ENCODE data around the gene TRAFD1. TPM values are rescaled to one million over a fixed set of nuclear protein-coding genes. Genes with fewer than 3 reads are reported as not detected.

Gene TRAFD1
- polyA plus RNA-seq, 4 donors = 36.7 to 45.4 (median 39.1) TPM

DNA sequence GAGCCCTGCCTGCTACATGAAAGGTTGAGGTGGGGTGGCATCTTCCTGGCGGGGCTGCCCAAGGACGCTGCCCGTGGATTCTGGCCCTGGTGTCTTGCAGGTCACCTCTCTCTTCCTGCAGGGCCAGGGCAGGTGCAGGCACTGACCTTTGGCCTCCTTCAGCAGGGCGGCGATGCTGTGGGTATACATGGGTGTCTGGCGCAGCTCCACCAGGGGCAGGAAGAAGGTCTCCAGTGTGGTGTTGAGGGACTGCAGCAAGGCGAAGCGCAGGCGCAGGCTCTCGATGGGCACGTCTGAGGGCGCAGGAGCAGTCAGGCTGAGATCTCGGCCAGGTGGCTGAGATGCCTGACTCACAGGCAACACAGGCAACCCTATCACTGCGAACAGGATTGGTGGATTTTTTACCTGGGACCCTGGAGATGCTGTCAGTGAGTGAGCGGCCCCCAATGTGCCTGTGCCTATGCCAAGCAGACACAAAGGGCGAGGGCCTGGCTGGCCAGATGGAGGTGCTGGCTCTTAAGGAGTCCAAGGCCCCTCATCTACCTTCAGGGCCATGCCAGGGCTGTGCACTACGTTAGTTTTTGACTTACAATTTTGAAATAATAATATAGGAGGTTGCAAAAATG, 45.7 kb downstream of the TRAFD1 start:
- no peak for DNase-seq (ENCODE audit: low read depth in 4 of 4, low spot score in 2 of 4)

DNA sequence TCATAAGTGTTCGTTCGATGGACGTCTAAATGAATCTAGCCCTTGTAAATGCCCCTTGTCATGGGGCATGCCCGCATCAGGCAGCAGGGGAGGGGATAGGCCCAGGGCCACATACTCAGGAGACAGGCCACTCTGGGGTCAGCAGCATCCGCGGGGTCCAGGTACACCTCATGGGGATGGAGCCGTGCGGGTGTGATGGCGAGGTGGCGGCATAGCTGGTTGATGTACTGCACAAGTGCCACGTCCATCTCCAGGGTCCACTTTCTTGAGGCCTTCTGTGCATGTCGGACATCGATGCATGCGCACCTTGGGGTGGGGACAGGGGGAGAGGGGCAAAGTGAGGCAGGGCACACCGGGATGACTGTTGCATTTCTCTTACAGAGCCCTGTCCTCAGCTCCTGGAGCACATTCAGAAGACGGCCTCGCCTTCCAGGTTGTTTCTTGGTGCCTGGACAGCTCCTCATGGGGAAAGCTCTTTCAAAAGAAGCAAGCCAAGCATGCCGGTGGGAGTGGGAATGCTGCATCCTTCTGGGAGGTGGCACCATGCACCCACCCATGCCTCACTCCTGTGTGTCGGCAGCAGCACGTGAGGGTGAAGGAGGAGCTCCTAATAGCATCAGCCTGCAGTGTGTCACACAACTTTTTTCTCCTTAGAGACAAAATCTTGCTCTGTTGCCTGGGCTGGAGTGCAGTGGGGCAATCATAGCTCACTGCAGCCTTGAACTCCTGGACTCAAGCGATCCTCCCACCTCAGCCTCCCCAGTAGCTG, 47.4 kb downstream of the TRAFD1 start:
- no peak for DNase-seq (ENCODE audit: low read depth in 4 of 4, low spot score in 2 of 4)

DNA sequence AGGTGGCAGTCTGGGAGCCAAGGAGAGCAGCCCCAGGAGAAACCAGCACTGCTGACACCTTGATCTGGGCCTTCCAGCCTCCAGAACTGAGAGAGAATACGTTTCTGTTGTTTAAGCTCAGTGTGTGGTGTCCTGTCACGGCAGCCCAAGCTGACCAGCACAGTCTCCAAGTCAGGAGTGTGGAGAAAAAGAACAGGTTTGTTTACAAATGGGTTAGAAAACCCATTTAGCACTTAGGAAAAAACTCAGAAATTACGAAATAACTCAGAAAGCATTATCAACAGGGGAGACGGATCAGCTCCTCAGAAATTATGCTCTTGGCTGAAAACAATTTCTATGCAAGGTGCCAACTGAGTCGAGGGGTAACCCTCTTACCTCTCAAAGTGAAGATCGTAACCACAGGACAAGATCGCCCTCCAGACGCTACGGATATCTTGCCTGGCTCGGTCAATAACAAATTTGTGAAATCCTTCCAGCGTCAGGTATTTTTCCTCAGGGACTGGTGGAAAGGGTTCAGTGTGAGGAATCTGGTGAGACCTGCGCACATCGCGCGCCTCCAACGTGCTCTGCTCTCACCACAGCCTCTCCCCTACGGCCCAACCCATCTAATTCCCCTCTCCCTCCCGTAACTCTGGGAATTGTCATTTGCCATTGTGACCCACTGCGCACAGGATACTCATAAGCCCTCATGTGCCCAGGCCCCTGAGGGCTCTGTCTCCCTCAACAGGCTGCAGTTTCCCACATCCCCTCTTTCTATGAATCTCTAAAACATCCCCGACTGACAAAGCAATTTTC, 50.2 kb downstream of the TRAFD1 start:
- no peak for DNase-seq (ENCODE audit: low read depth in 4 of 4, low spot score in 2 of 4)

DNA sequence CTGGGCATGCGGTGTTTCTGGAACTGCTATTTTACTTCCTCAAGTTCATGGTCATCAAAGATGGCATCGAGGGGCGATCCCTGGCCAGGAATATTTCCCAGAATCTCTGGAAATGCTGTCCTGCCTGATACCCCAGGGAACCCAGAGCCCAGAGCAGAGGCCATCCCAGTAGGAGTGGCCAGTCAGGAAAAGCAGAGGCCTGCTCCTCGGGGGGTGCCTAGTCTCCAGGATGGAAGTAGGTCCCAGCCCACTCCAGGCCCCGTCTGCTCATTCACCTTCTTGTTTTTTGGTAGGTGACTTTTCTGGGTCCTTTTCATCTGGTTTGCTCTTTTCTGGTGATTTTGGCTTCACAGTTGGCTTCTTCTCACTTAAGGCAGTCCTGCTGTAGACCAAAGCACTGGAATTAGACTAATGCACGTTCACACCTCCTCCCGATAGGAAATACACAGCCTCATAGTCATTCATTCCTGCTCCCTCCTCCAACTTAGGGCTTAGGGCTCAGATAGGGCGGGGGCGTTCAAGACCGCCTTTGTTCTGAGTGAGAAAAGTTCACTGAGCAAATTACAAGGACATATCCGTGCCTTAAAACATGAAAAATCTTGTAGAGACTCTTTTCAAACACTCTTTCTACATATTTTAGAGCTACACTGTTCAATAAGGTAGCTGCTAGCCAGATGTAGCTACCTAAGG, 51.1 kb downstream of the TRAFD1 start:
- DNase-seq (ENCODE audit: low read depth in 4 of 4, low spot score in 2 of 4) = no peak

DNA sequence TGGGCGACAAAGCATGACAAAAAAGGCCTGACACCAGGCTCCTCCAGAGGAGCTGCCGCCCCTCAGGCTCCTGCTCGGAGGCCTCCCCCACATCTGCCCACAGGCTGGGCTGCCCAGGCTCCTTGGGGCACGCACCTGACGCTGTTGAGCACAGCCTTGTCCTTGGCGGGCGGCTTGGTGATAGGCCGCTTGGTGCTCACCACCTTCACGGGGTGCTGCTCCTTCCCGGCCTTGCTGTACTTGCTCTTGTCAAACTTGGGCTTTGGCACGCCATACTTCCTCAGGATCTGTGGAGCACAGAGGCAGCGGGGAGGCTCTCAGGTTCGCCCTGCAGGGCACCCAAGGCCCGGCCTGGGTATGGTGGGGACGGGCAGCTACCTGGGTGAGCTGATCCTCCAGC, 53.4 kb downstream of the TRAFD1 start:
- DNase-seq (ENCODE audit: low read depth in 4 of 4, low spot score in 2 of 4) = no peak

DNA sequence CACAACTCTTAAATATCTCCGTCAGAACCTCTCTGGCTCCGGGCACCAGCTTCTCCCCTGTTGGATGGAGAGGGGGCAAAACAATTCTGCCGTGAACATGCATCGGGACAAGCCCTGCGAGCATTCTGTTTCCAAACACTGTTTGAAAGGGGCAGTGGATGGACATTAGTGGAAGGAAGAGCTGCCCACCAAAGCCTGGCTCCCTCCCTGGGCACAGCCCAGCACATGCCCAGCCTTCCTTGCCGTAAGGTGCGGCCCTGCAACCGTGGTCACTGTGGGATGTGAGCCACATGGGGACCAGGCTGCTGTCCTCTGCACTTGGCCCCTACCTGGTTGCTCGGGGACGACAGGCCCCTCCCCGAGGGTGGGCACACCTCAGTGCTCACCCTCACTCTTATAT, 54.0 kb downstream of the TRAFD1 start:
- no peak for DNase-seq (ENCODE audit: low read depth in 4 of 4, low spot score in 2 of 4)

DNA sequence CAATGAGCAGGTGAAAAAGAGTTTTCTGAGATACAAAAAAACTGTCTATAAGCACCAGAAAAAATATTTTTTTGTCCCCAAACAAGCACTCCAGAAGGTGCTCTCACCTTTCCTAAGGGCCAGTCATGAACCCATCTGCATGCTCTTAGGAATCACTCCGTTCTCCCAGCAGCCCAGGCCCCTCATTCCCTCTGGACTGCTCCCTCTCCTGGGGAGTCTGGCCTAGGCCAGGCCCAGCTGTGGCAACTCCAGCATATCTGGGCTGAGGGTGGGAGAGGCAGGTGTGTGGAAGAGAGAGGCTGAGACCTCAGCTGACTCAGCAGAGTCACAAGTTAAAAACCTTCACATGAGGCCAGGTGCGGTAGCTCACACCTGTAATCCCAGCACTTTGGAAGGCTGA, 54.6 kb downstream of the TRAFD1 start:
- DNase-seq (ENCODE audit: low read depth in 4 of 4, low spot score in 2 of 4) = no peak

DNA sequence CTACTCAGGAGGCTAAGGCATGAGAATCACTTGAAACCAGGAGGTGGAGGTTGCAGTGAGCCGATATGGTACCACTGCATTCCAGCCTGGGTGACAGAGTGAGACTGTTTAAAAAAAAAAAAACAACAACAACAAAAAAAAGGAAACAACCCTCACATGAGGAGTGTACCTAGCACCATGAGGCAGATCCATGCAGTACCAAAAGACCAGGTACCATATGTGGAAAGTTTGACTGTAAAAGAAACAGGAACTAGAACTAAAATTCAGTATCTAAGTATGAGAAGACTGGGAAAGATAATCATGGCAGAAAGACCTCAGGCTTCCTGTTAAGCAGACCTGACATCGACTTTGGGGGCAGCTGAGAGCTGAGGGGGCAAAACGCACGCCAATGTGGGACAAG, 55.1 kb downstream of the TRAFD1 start:
- no peak for DNase-seq (ENCODE audit: low read depth in 4 of 4, low spot score in 2 of 4)

DNA sequence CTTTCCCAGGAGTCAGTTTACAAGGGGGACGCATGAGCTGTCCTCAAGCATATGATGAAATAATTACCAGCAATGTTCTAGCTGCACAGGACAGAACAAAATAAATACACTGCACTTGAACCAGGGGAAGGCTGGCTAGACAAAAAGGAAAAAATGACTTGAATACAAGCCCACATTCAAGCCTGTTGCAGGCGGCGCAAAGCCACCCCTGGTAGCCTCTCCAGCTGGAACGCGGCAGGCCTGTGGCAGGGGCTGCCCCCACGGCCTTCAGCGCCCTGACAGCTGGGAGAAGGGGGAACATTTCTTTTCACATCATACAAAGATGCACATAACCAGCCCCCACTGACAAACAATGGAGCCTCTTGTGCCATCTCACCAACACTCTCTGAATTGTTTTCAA, 57.1 kb downstream of the TRAFD1 start:
- DNase-seq (ENCODE audit: low read depth in 4 of 4, low spot score in 2 of 4) = no peak

DNA sequence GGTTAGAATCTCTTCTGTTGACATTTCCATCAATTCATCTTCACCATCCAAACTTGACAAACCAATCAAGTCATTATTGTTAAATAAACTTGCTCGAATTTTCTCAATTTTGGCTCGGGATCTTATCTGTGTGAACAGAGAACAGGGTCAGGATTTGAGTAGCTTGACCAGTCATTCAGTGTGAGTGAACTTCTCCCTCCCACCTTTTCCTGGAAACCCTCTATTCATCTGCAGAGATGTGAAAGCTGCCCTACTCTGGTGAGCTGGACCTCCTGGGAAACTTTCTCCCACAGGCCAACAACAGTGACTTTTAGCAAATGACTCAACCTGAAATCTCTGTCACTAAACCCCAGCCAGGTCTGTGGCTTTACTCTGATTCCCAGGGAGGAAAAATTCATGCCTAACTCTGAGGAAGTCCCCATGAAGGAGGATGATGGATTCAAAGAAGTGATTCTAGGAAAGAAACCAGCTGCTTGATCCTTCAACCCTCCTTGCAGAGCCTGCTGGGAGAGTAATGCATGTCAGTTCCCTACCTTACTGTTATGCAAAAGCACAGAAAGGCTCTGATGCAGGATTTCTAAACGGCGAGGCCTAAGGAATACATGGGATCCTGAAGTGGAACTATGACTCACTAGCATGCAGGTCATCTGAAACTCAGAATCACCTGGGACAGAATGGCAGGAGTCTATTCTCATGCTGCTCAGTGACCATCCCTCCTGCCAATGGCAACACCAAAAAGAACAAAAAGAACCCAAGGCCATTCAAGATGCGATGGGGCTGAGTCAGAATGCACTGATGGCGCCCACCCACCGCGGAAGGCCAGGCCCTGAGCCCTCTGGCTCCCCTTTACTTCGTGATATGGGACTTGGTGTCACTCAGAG, 58.0 kb downstream of the TRAFD1 start:
- no peak for DNase-seq (ENCODE audit: low read depth in 4 of 4, low spot score in 2 of 4)

DNA sequence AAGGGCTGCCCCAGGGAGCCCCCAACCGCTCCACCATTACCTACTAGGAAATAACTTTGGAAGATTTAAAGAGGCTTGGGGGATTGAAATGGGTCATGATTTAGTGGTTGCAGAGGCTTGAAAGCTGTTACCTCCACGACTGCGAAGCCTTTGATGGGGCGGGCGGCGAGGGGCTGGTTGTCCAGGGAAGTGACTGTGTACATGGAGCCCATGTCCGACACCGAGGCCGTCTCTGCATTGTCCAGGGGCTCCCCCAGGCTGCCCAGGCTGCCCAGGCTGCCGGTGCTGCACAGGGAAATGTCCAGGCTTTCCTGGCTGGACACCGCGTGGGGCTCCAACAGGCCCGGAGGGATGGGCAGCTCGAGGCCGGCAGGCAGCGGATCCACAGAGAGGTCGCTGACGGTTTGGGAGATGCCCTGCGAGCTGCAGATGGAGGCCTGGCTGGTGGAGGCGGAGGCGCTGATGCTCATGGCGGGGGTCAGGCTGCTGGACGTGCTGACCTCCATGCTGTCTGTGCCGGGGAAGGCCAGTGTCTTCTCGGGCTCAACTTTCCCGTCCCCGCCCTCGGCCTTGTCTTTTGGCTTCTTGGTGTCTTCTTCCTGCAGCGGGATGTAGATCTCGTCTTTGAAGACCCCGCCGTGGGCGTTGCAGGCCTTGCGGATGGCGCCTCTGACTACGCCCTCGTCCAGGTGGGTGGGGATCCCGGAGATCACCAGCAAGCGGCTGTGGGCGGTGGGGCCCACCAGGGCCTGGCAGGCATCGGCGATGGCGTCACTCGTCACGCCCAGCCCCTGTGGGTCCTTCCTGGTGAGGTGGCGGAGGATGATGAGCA, 58.9 kb downstream of the TRAFD1 start:
- DNase-seq (ENCODE audit: low read depth in 4 of 4, low spot score in 2 of 4) = no peak

DNA sequence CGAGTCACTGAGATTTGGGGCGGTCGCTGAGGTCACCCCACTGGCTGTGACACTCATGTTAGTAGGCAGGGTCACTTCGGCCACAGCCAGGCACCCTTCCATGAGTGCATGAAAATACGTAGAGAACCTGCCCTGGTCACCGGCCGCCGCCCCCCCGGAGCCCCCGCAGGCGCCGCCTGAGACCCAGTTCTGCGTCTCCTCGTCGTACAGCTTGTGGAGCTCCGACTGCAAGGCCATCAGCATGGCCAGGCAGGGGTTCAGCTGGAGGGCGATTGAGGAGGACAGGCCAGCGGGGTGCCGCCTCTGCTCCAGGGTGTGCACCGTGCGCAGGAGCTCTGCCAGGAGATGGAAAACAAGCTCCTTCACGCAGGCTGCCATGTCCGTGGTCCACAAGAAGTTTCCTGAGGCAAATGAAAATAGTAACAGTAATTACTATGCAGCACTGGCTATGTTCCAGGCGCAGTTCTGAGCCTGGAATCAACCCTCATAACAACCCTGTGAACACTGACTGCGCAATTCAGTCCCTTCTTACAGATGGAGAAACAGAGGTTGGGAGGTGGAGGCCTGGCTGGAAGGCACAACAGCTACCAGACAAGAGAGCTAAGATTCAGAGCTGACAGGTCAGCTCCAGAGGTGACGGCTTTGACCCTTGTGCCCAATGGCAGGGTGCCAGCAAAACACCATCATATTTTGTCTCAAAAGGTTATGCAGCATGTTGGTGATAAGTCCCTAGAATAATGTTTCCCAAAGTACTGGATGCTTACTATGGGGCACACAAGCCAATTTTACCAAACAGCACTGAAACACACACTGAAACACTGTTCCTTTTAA, 59.9 kb downstream of the TRAFD1 start:
- no peak for DNase-seq (ENCODE audit: low read depth in 4 of 4, low spot score in 2 of 4)

DNA sequence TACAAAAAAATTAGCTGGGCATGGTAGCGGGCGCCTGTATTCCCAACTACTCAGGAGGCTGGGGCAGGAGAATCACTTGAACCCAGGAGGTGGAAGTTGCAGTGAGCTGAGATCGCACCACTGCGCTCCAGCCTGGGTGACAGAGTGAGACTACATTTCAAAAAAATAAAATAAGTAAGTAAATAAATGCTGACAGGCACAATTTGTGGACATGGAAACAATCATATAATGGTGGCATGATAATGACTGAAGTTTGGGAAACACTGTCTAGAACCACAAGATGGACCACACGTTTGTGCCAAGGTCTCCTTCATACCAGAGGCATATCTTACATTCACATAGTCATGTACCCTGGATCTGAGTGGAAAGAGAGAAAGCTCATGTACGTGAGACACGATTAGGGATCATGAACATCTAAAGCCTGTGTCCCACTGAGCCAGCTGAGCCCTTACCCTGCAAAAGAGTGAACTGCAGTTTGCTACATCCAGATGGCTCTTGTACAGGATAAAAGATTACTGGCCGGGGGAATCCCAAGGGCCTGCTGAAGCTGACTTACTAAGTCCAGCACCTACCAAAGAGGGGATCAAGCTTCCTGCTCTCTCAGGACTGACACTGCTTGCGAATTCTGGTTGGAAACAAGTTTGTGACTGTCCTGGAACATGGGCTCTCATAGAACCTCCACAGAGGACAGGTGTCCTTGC, 62.9 kb downstream of the TRAFD1 start:
- DNase-seq (ENCODE audit: low read depth in 4 of 4, low spot score in 2 of 4) = no peak

DNA sequence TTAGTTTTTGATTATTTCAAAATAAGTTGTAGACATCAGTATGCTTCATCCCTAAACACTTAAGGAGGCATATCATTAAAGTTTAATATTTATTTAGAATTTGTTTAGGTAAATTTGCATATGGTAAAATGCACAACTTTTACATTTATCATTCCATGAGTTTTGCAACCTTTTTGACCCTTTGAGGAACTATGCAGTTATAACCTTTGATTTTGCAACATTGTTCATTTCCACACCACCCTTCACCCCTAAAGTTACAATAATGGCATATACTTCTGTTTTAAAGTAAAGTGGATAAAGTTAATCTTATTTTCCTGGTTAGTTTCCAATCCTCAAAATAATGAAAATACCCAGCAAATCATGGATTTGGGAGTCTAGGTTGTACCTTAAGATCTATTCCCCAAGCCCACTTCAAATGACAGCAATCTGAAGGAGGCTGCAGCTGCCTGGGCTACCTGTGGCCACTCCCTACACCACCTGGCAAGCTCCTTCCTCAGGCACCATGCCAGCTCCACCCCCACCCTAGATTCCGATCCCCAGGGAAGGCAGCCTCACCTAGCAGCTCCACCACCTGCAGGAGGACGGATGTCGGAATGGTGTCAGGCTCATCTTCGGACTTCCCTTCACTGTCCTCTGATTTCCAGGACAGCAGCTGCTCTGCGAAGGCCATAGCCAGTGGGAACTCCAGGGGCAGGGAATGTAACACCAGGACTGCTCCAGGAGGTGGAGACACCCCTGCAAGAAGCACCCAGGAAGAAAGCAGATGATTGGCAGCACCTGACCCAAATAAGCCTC, 65.1 kb downstream of the TRAFD1 start:
- DNase-seq (ENCODE audit: low read depth in 4 of 4, low spot score in 2 of 4) = no peak

DNA sequence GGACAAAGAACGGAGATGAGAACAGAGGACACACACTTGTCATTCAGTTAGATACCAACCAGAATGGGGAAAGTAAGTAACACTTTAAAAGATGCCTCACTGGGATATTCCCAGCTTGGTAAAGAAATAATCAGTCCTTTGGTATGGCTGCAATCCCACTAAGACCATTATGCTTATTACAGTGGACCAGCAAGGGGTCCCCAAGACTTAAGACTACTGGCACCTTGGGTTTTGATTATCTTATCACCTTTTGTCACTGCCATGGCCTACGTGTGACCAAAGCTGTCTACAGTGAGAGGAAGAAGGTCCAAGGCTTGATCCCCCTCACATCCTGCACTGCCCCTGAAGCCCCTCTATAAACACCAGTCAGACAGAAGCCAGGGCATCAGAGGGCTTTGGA, 65.8 kb downstream of the TRAFD1 start:
- no peak for DNase-seq (ENCODE audit: low read depth in 4 of 4, low spot score in 2 of 4)

DNA sequence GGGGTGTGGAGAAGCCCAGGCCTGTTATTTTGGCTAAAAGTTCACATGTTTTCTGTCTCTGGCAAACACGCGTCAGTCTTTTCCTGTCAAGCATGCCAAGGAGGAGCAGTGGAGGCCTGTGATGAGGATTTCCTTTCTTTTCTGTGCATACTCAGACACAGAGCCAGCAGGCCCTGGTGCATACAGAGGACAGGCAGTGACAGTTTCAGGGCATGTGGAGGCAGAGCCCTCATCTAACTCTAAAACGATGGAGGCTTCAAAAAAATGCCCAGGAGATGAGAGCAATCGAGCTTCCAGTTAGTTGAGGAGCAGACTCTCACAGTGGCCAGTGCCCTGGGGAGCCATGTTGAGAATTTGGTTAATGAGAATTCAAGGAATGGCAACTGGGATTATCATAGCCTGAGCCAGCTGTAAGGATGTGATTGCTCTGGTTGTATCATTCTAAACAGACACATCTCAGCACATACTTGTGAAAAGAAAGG, 66.5 kb downstream of the TRAFD1 start:
- DNase-seq (ENCODE audit: low read depth in 4 of 4, low spot score in 2 of 4) = no peak

DNA sequence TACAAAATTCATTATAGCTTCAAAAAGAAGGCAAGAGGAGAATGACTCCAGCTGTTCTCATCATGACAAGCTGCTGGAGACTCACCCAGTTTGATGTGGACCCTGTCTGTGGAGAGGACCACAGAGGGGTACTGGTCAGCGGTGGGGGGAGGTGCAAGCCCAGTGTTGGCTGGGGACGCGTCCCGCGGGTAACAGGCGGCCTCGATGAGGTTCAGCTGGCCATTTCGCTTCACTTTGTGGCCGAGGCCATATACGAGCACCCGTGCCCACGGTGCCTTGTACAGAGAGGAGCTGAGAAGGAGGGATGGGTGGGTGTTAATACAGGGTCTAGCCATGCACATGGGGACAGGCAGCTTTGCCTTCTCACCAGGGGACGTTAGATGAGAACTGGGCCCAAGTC, 67.1 kb downstream of the TRAFD1 start:
- no peak for DNase-seq (ENCODE audit: low read depth in 4 of 4, low spot score in 2 of 4)
